ENCODE measurements around the gene BACE1. TPM values are rescaled to one million over a fixed set of nuclear protein-coding genes. Genes with fewer than 3 reads are reported as not detected.

Gene BACE1
- total and polyA plus RNA-seq, 2 donors (not counting 3 experiments of a cell fraction or from before 2014, with no cell fraction given), result 28.8 to 29.6 TPM

GRCh38 chr11:117298195-117298594, 17.9 kb downstream of the BACE1 start:
- no peaks in the 10 kb centered on the region for H3K9me1 ChIP-seq (replicated peaks; ENCODE audit: control insufficient read depth, extremely low read depth, insufficient read depth, low read length)
- H2AFZ ChIP-seq (ENCODE audit: low read depth, low read length), result no peak overlapping the region
- H3K9ac ChIP-seq (replicated peaks; ENCODE audit: extremely low read depth, insufficient read depth, low read length), result no peak overlapping the region
- FAIRE-seq, result no peak
- dilution Hi-C loops (cut with MboI; ENCODE audit: extremely low pct_ligation_motif_present, low sequenced_read_pairs), result no loop called here
- H3K4me2 ChIP-seq (ENCODE audit: insufficient read depth, low read length), result no peak overlapping the region
- H3K9me3 ChIP-seq (replicated peaks; ENCODE audit: control insufficient read depth, insufficient read depth, low read length), result no peaks in the 10 kb centered on the region
- no peaks in the 10 kb centered on the region for H3K27me3 ChIP-seq (ENCODE audit: control insufficient read depth in 2 of 2, insufficient read depth in 2 of 2, low read length in 2 of 2)
- H3K79me2 ChIP-seq (ENCODE audit: control insufficient read depth, insufficient read depth, low read length), result no peaks in the 10 kb centered on the region
- no TSS peak for BruUV-seq (replicated peaks)
- no peak overlapping the region for H3K4me3 ChIP-seq (replicated peaks in 1 of 3; ENCODE audit: insufficient read depth in 1 of 3, low read depth in 1 of 3, low read length in 3 of 3)
- ChIA-PET CTCF (no interaction called here), POLR2A (no interaction called here)
- H3K27ac ChIP-seq (ENCODE audit: insufficient read depth, low read depth, low read length), result no peak overlapping the region
- intact Hi-C loops (cut with micrococcal nuclease), result no loop called here
- H3K4me1 ChIP-seq (ENCODE audit: control insufficient read depth, extremely low read depth, insufficient read depth, low read length), result no peaks in the 10 kb centered on the region
- no peaks in the 10 kb centered on the region for H4K20me1 ChIP-seq (replicated peaks; ENCODE audit: control insufficient read depth, extremely low read depth, insufficient read depth, low read length)
- peaks cover 0 to 5% of the 10 kb centered on the region in 2 experiments for H3K36me3 ChIP-seq (ENCODE audit: control insufficient read depth in 2 of 2, extremely low read depth in 1 of 2, insufficient read depth in 2 of 2, low read length in 2 of 2)
- DNase-seq (ENCODE audit: low read depth, low spot score), result no peak
- TF ChIP-seq GATA2 (IDR thresholded peaks at IDR 0.05; ENCODE audit: insufficient read depth, insufficient read length, low read depth, low read length) (no peak), MAX (IDR thresholded peaks at IDR 0.05; ENCODE audit: insufficient read depth, insufficient read length) (no peak), MYC (IDR thresholded peaks at IDR 0.05; ENCODE audit: low read depth, low read length) (no peak), FOS (IDR thresholded peaks at IDR 0.05; ENCODE audit: borderline replicate concordance, insufficient read depth, low read length) (no peak), POLR2A (IDR thresholded peaks at IDR 0.05; ENCODE audit: low read depth, low read length) (no peak), POLR2AphosphoS5 (IDR thresholded peaks at IDR 0.05; ENCODE audit: insufficient read depth, low read depth, low read length) (no peak), JUN (IDR thresholded peaks at IDR 0.05; ENCODE audit: borderline replicate concordance, insufficient read depth, insufficient read length, low read depth) (no peak), CTCF (IDR thresholded peaks at IDR 0.05; ENCODE audit: extremely low read depth in 1 of 2, insufficient read depth in 1 of 2, low read depth in 1 of 2, low read length in 2 of 2) (no peak), EZH2 (IDR thresholded peaks at IDR 0.05; ENCODE audit: borderline replicate concordance, low read depth, low read length, severe bottlenecking) (no peak)

Measured in endothelial cell of umbilical vein (primary cell).